Retinal pigment epithelial cell (primary cell): ENCODE results near the gene NCAPD3.
"Not testable (repeated sequence)": the region's sequence is repeated elsewhere in the genome, so short reads cannot be mapped to it uniquely, and the experiment has no call there.

Experiments used
- DNase-seq: peaks from one replicate; pipeline ENCODE4 v3.0.0-alpha.2; 2010; ENCODE audit warnings: low read depth
- H3K4me3 ChIP-seq: 2 replicates; pipeline ENCODE4 v1.5.1; 2011; ENCODE audit warnings: mild to moderate bottlenecking, low read length, control low read depth, moderate library complexity
- TF ChIP-seq, protein P1 (sequence below): conservative IDR thresholded peaks from 2 replicates; pipeline ENCODE4 v1.5.1; 2011; ENCODE audit warnings: low read depth, low read length, control low read depth, inconsistent platforms

The NCAPD3 gene

DNA sequence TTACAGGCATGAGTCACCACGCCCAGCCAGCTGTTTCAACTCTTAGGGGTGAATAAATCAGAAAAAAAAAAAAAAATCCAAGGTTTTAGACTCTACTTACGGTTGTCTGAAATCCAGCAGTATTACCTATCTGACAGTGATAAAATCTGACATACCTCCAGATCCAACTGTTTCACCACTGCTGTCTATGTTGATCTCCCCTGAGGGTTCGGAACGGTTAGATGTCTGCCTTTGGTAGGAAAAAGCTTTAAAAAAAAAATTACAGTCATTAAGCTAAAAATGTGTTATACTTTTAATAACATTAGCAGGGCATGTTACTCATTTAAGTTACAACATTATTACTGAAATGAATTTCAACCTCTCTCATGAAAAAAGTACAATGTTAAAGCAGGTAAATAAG, 21.1 kb downstream of the NCAPD3 start:
- TF ChIP-seq, protein P1, sequence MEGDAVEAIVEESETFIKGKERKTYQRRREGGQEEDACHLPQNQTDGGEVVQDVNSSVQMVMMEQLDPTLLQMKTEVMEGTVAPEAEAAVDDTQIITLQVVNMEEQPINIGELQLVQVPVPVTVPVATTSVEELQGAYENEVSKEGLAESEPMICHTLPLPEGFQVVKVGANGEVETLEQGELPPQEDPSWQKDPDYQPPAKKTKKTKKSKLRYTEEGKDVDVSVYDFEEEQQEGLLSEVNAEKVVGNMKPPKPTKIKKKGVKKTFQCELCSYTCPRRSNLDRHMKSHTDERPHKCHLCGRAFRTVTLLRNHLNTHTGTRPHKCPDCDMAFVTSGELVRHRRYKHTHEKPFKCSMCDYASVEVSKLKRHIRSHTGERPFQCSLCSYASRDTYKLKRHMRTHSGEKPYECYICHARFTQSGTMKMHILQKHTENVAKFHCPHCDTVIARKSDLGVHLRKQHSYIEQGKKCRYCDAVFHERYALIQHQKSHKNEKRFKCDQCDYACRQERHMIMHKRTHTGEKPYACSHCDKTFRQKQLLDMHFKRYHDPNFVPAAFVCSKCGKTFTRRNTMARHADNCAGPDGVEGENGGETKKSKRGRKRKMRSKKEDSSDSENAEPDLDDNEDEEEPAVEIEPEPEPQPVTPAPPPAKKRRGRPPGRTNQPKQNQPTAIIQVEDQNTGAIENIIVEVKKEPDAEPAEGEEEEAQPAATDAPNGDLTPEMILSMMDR = no peak
- DNase-seq = no peak
- no peak overlapping the region for H3K4me3 ChIP-seq

DNA sequence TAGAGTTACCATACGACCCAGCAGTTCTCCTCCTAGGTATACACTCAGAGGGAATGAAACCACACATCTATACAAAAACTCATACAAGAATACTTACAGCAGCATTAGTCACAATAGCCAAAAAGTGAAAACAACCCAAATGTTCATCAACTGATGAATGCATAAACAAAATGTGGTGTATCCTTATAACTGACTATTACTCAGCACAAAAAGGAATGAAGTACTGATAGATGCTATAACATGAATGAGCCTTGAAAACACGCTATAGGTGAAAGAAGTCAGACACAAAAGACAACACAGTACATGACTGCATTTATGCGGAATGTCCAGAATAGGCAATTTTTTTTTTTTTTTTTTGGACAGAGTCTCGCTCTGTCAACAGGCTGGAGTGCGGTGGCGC, 23.1 kb downstream of the NCAPD3 start:
- TF ChIP-seq, protein P1 = no peak
- no peak for DNase-seq
- no peak overlapping the region for H3K4me3 ChIP-seq

DNA sequence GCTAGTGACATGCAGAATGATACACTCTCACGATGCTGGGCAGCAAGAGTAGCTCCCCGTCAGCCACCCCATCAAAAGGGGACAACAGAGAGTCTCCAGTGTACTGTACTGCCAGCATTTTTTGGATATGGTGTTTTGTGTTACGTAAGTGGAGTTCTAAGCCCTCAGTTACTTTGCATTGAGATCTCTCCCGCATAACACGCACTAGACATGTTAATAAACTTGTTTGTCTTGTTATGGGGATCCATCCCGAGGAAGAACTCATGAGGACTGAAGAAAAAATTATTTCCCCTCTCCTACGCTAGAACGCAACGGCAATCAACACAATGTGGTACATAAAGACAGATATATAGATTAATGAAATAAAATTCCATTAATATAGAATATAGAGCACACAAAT, 24.2 kb downstream of the NCAPD3 start:
- no peak overlapping the region for H3K4me3 ChIP-seq
- TF ChIP-seq, protein P1 = no peak
- DNase-seq = no peak

DNA sequence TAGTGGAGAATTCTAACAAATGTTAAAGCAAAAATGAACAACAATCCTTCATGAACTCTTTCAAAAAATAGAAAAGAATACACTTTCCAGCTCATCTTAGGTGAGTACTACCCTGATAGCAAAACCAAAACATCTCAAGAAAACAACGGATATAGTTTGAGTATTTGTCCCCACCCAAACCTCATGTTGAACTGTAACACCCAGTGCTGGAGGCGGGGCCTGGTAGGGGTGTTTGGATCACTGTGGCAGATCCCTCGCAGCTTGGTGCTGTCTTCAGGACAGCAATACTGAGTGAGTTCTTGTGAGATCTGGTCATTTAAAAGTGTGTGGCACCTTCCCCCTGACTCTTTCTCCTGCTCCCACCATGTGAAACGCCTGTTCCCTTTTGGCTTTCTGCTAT, 27.0 kb downstream of the NCAPD3 start:
- no peak for DNase-seq
- TF ChIP-seq, protein P1 = no peak
- H3K4me3 ChIP-seq = no peak overlapping the region

DNA sequence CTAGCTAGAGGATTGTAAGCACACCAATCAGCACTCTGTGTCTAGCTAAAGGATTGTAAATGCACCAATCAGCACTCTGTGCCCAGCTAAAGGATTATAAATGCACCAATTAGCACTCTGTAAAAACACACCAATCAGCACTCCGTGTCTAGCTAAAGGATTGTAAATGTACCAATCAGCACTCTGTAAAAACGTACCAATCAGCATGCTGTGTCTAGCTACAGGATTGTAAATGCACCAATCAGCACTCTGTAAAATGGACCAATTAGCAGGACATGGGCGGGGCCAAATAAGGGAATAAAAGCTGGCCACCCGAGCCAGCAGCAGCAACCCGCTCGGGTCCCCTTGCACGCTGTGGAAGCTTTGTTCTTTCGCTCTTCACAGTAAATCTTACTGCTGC, 35.7 kb downstream of the NCAPD3 start:
- not testable (repeated sequence) for DNase-seq, H3K4me3 ChIP-seq

DNA sequence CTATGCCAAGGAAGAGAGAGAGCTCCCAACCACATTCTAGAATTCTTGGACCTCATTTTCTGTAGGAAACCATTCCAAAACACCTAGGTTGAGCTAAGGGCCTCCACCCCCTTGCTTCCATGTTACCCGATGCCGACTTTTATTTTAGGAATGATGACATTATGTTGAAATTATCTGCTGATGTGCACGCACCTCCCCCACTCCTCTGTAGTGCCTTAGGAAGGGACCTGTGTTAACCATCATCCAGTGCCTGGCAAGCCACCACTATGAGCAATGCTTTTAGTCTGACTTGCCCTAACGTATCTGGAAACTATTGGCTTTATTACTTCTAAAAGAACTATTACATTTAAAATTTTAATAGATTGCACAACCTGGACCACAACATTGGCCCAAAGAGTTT, 42.1 kb downstream of the NCAPD3 start:
- TF ChIP-seq, protein P1 = no peak
- no peak for DNase-seq
- H3K4me3 ChIP-seq = no peak overlapping the region

DNA sequence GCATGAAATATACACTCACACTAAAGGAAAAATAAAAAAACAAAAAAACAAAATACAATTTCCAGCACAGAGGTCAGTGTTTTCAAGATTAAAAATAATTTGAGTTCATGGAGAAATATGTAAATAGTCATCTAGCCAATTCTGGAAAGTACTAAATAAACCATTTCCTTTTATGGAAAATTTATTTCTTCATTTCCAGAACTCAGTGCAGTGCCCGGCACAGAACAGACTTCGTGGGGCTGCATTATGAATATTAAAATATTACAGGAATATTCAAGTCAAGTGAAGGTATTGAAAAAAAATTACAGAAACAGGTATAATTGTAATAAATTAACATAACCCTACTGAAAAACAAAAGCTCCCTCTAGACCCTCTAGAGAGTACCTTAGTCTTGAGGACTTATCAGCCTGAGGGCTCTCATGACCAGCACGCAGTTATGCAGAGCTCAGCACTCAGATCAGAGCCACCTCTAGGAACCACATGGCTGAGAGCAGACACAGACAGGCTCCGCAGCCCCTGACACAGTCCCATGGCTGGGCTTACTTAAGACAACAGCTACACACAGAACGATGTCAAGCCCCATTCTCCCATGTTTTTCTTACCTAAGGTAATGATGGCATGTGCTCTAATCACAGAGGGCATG, 45.6 kb downstream of the NCAPD3 start:
- no peak for DNase-seq
- no peak overlapping the region for H3K4me3 ChIP-seq
- TF ChIP-seq, protein P1 = no peak
